Spleen (tissue), 7 donors: ENCODE measurements around the gene SASH1.

Source experiments
- CTCF ChIP-seq, 11 experiments: fragments of 200-600 bp in 7 of 11; fragments of 450-650 bp in 4 of 11; sonication (generic) in 4 of 11; IDR thresholded peaks in 8 of 11; conservative IDR thresholded peaks in 3 of 11; 1 replicate in 7 of 11; 2 replicates in 4 of 11; pipeline versions ENCODE4 v1.4.0 to v1.8.0; 2016 to 2021; ENCODE audit warnings: antibody characterized with exemption in 11 of 11, inconsistent platforms in 4 of 11, mild to moderate bottlenecking in 1 of 11
- POLR2A ChIP-seq, 3 donors: fragments of 450-650 bp; IDR thresholded peaks; one replicate each; pipeline ENCODE4 v1.5.1; 2017; ENCODE audit warnings: antibody characterized with exemption in 3 of 3, mild to moderate bottlenecking in 1 of 3
- POLR2AphosphoS5 ChIP-seq, 3 donors: sonication (generic); formaldehyde crosslinking; IDR thresholded peaks; one replicate each; pipeline ENCODE4 v1.5.1; 2017; ENCODE audit warnings: antibody characterized with exemption in 3 of 3
- donor health status: DM: no; HTN: no; CAD: no; lungs with moderate emphysema.
- donor health status: DM: no; HTN: no; CAD: no.
- donor health status: DM: no; HTN: no; CAD: no.

GRCh38 chr6:148461986-148462577 is 119.4 kb downstream of the SASH1 start:
- TF ChIP-seq CTCF (IDR thresholded peaks at IDR 0.05 in 8 of 11, conservative IDR thresholded peaks at IDR 0.05 in 3 of 11), result no peak
- TF ChIP-seq POLR2A (IDR thresholded peaks at IDR 0.05), result no peak
- no peak for TF ChIP-seq POLR2AphosphoS5 (IDR thresholded peaks at IDR 0.05)
